Measurements from ENCODE around the gene MED16. TPM values are rescaled to one million over a fixed set of nuclear protein-coding genes. Genes with fewer than 3 reads are reported as not detected.

MED16 gene
- total and polyA plus RNA-seq, 2 of the 13 experiments (the other 11 are each of a cell fraction or from before 2014, with no cell fraction given), result 13.3 to 14.8 TPM

DNA sequence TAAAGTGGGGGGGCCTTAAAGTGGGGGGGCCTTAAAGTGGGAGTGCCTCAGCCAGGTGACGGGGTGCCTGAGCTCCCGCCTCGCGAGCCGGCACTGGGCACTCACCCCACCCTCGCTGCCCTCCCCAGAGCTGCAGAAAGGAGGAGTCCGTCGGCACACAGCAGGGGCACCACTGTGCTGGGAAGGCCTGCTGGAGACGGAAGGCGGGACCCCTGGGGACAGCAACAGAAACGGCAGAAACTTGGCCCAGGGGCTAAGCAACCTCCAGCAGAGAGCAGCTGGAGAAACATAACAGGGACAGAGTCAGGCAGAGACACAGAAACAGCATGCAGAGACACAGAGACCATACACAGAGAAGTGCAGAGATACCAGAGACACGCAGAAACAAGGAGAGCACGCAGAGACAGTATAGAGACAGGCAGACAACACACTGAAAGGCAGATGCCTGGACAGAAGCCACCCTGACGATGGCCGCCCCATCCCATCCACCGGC is 25.6 kb downstream of the MED16 start:
- Histone ChIP-seq H3K4me2 (ENCODE audit: low read depth, low read length) (no peak overlapping the region), H3K9ac (ENCODE audit: insufficient read depth, low read depth, low read length) (no peak overlapping the region), H2AFZ (ENCODE audit: low read length) (no peak overlapping the region), H3K4me3 (replicated peaks in 1 of 3; ENCODE audit: insufficient read depth in 1 of 3, low read depth in 2 of 3, low read length in 3 of 3) (no peak overlapping the region), H3K9me3 (ENCODE audit: low read length) (no peaks in the 10 kb centered on the region), H3K36me3 (replicated peaks in 1 of 2; ENCODE audit: control insufficient read depth in 1 of 2, insufficient read depth in 2 of 2, low read length in 2 of 2) (peaks cover 3 to 12% of the 10 kb centered on the region in 2 experiments; a peak in 2 of 5 replicates), H3K79me2 (ENCODE audit: insufficient read depth, low read length) (no peaks in the 10 kb centered on the region), H4K20me1 (ENCODE audit: insufficient read depth, low read length) (no peaks in the 10 kb centered on the region), H3K27me3 (ENCODE audit: control insufficient read depth in 1 of 2, insufficient read depth in 2 of 2, low read length in 2 of 2) (no peaks in the 10 kb centered on the region), H3K4me1 (ENCODE audit: insufficient read depth, low read length) (no peaks in the 10 kb centered on the region), H3K27ac (ENCODE audit: extremely low read length, insufficient read depth, low read length) (no peak overlapping the region)
- intact Hi-C loops (cut with micrococcal nuclease; ENCODE audit: unreplicated experiment), result no loop called here
- WGBS (ENCODE audit: low lambda C conversion rate), result 91% methylated on average over 7 of the region's 16 CpGs
- TF ChIP-seq ZNF850 (CRISPR knock-in tag; conservative IDR thresholded peaks at IDR 0.05) (no peak), ZNF383 (CRISPR knock-in tag; IDR thresholded peaks at IDR 0.05; ENCODE audit: borderline replicate concordance) (no peak), MYC (CRISPR knock-in tag; IDR thresholded peaks at IDR 0.05; ENCODE audit: borderline replicate concordance) (no peak), KLF9 (CRISPR knock-in tag; IDR thresholded peaks at IDR 0.05; ENCODE audit: low read depth) (no peak), AGO1 (IDR thresholded peaks at IDR 0.05; ENCODE audit: low read depth, low read length, poor library complexity, severe bottlenecking) (peak; percentile 4), CREB1 (IDR thresholded peaks at IDR 0.05) (no peak), CREB1 (CRISPR knock-in tag; IDR thresholded peaks at IDR 0.05) (no peak), TAF15 (IDR thresholded peaks at IDR 0.05; ENCODE audit: low read depth, low read length, poor library complexity, severe bottlenecking) (no peak), ZNF496 (CRISPR knock-in tag; IDR thresholded peaks at IDR 0.05; ENCODE audit: insufficient replicate concordance) (no peak), SRSF1 (optimal IDR thresholded peaks at IDR 0.05; ENCODE audit: low read depth, low read length) (peak; percentile 35)
- TF ChIP-seq, protein P1, sequence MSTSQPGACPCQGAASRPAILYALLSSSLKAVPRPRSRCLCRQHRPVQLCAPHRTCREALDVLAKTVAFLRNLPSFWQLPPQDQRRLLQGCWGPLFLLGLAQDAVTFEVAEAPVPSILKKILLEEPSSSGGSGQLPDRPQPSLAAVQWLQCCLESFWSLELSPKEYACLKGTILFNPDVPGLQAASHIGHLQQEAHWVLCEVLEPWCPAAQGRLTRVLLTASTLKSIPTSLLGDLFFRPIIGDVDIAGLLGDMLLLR (CRISPR knock-in tag; IDR thresholded peaks at IDR 0.05), result no peak
- FAIRE-seq (no peak), DNase-seq (ENCODE audit: low spot score) (no peak), ATAC-seq (no peak)
- no TSS peak for BruUV-seq (replicated peaks)
- CTCF ChIA-PET (ENCODE audit: low intra/inter-chr PET ratio, low total read pairs), result no interaction called here
- POLR2A ChIA-PET, result interaction anchor here (1.4 kb wide), 1 partner anchor 25 kb away, joined by 3 read pairs; the partner anchor contains the start of gene MED16
- in situ Hi-C loops (cut with HindIII; ENCODE audit: extremely low pct_ligation_motif_present, low pct_unique_long_range_greater_than_20kb), result loop anchor here (10.0 kb wide), 1 partner anchor 117 kb away; the partner anchor contains the start of gene WDR18
